Kidney glomerular epithelial cell (primary cell): ENCODE measurements around the gene APOD.
A peak's percentile ranks its signal among the peaks of the same experiment; 100 is the strongest.

Source experiments
- DNase-seq: peaks from one replicate; lab custom pipeline; 2025; lab: John Stamatoyannopoulos, UW

The APOD gene

GRCh38 chr3:195524171-195524896 is 59.4 kb downstream of the APOD start:
- no peak for DNase-seq

- DNase-seq: peak; percentile 53
Observed at GRCh38 chr3:195522254-195523023, 61.3 kb downstream of the APOD start.
